ENCODE measurements around the gene AUTS2. TPM values are rescaled to one million over a fixed set of nuclear protein-coding genes. Genes with fewer than 3 reads are reported as not detected.
"Not testable (repeated sequence)": the region's sequence is repeated elsewhere in the genome, so short reads cannot be mapped to it uniquely, and the experiment has no call there.

Gene AUTS2
- total RNA-seq, 3 donors from 2014 or later, result 31.5 to 94.3 (median 81.3) TPM

GRCh38 chr7:70356787-70357328 is 758.6 kb downstream of the AUTS2 start:
- peak in 1 of 2 donors; percentile 87 for DNase-seq (ENCODE audit: low spot score in 2 of 2)
- H3K36me3 ChIP-seq, result no peaks in the 10 kb centered on the region
- H3K27ac ChIP-seq, result peak overlapping the region; percentile 25 to 52
- no peaks in the 10 kb centered on the region for H3K4me1 ChIP-seq
- no peaks in the 10 kb centered on the region for H3K27me3 ChIP-seq
- TF ChIP-seq POLR2AphosphoS5 (IDR thresholded peaks at IDR 0.05) (peak in 2 of 3 donors; percentile 15 to 37), CTCF (IDR thresholded peaks at IDR 0.05) (no peak)
- intact Hi-C loops (cut with DNase I; ENCODE audit: low total_unique reads), result no loop called here
- no peaks in the 10 kb centered on the region for H3K9me3 ChIP-seq
- H3K4me3 ChIP-seq, result no peak overlapping the region

DNA sequence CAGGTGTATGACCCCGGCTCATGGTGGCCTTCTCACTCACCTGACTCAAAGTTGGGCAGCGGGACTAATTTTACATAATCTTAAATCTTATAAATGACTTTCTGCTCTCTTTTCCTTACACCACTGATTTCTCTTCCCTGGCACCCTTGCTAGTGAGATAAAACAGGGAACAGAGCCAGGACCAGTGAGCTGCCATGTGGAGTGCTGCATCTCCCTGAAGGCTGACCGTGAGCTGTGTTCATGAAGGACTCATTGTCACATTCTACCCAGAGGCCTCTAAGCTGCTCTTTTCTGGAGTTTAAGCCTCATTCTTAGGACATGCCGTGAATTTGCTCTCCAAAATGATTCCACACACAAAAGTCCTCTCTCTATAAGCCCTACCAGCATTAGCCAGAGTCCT is 762.3 kb downstream of the AUTS2 start:
- TF ChIP-seq POLR2AphosphoS5 (IDR thresholded peaks at IDR 0.05) (no peak), CTCF (IDR thresholded peaks at IDR 0.05) (no peak), POLR2A (IDR thresholded peaks at IDR 0.05) (no peak)
- H3K9me3 ChIP-seq, result no peaks in the 10 kb centered on the region
- no peaks in the 10 kb centered on the region for H3K27me3 ChIP-seq
- no peaks in the 10 kb centered on the region for H3K4me1 ChIP-seq
- no peak overlapping the region for H3K27ac ChIP-seq
- no peak for DNase-seq (ENCODE audit: low spot score in 2 of 2)
- H3K4me3 ChIP-seq, result no peak overlapping the region
- intact Hi-C loops (cut with DNase I; ENCODE audit: low total_unique reads), result no loop called here
- H3K36me3 ChIP-seq, result no peaks in the 10 kb centered on the region

GRCh38 chr7:70361821-70362220 is 763.5 kb downstream of the AUTS2 start:
- Histone ChIP-seq H3K4me1 (no peaks in the 10 kb centered on the region), H3K27me3 (no peaks in the 10 kb centered on the region), H3K36me3 (no peaks in the 10 kb centered on the region), H3K27ac (no peak overlapping the region), H3K9me3 (no peaks in the 10 kb centered on the region), H3K4me3 (no peak overlapping the region)
- TF ChIP-seq POLR2AphosphoS5 (IDR thresholded peaks at IDR 0.05) (no peak), CTCF (IDR thresholded peaks at IDR 0.05) (no peak), POLR2A (IDR thresholded peaks at IDR 0.05) (no peak)
- DNase-seq (ENCODE audit: low spot score in 2 of 2), result no peak
- intact Hi-C loops (cut with DNase I; ENCODE audit: low total_unique reads), result no loop called here

GRCh38 chr7:70364393-70364792 is 766.1 kb downstream of the AUTS2 start:
- H3K27ac ChIP-seq; intact Hi-C loops (cut with DNase I; ENCODE audit: low total_unique reads); H3K4me3 ChIP-seq; H3K36me3 ChIP-seq; H3K4me1 ChIP-seq; H3K9me3 ChIP-seq; H3K27me3 ChIP-seq; DNase-seq (ENCODE audit: low spot score in 2 of 2): not testable (repeated sequence)

- no peaks in the 10 kb centered on the region for H3K36me3 ChIP-seq
- no peaks in the 10 kb centered on the region for H3K4me1 ChIP-seq
- TF ChIP-seq POLR2AphosphoS5 (IDR thresholded peaks at IDR 0.05), result no peak
- TF ChIP-seq CTCF (IDR thresholded peaks at IDR 0.05), result no peak
- no peak for TF ChIP-seq POLR2A (IDR thresholded peaks at IDR 0.05)
- no peaks in the 10 kb centered on the region for H3K27me3 ChIP-seq
- DNase-seq (ENCODE audit: low spot score in 2 of 2), result no peak
- no peaks in the 10 kb centered on the region for H3K9me3 ChIP-seq
- H3K4me3 ChIP-seq, result no peak overlapping the region
- intact Hi-C loops (cut with DNase I; ENCODE audit: low total_unique reads), result no loop called here
- H3K27ac ChIP-seq, result no peak overlapping the region
These were observed 773.4 kb downstream of the AUTS2 start for GRCh38 chr7:70371652-70372051.

All from breast epithelium (tissue), 4 donors.